Measurements from ENCODE around the gene MAP4K4.

DNA sequence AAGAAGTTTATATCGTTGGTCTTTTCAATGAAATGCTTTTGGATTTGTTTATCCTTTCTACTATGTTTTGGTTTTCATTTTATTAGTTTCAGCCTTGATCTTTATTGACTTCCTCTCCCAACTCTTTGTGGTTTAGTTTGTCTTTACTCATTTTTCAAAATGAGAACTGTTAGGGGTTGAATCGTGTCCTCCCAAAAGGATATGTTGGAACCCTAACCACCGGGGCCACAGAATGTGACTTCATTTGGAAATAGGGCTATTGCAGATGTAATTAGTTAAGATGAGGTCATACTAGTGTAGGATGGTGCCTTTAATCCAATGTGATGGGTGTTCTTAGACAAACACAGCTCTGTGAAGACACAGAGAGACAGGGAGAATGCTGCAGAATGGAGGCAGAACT lies 233.9 kb downstream of the MAP4K4 start:
- TF ChIP-seq, protein P1, sequence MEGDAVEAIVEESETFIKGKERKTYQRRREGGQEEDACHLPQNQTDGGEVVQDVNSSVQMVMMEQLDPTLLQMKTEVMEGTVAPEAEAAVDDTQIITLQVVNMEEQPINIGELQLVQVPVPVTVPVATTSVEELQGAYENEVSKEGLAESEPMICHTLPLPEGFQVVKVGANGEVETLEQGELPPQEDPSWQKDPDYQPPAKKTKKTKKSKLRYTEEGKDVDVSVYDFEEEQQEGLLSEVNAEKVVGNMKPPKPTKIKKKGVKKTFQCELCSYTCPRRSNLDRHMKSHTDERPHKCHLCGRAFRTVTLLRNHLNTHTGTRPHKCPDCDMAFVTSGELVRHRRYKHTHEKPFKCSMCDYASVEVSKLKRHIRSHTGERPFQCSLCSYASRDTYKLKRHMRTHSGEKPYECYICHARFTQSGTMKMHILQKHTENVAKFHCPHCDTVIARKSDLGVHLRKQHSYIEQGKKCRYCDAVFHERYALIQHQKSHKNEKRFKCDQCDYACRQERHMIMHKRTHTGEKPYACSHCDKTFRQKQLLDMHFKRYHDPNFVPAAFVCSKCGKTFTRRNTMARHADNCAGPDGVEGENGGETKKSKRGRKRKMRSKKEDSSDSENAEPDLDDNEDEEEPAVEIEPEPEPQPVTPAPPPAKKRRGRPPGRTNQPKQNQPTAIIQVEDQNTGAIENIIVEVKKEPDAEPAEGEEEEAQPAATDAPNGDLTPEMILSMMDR (IDR thresholded peaks at IDR 0.05), result no peak
- no peak for TF ChIP-seq POLR2A (IDR thresholded peaks at IDR 0.05)
- TF ChIP-seq POLR2AphosphoS5 (IDR thresholded peaks at IDR 0.05), result no peak

Measured in suprapubic skin (tissue), 4 donors.